GM08714 (cell line): ENCODE results near the gene FOXO1.

Experiments used
- H3K4me3 ChIP-seq: fragments of 200-500 bp; sonication (Bioruptor generic); 2 replicates; pipeline ENCODE4 v1.5.1; 2014; ENCODE audit warnings: mild to moderate bottlenecking, low read length, inconsistent platforms
- ZNF274 ChIP-seq: IDR thresholded peaks from 2 replicates; pipeline ENCODE4 v1.6.1; 2012; ENCODE audit warnings: mild to moderate bottlenecking, low read depth, low read length

Gene FOXO1

GRCh38 chr13:40572961-40573360 is 93.5 kb downstream of the FOXO1 start:
- TF ChIP-seq ZNF274, result no peak
- no peak overlapping the region for H3K4me3 ChIP-seq

GRCh38 chr13:40571338-40571963 is 95.0 kb downstream of the FOXO1 start:
- TF ChIP-seq ZNF274, result no peak
- H3K4me3 ChIP-seq, result no peak overlapping the region

- TF ChIP-seq ZNF274, result no peak
Observed at GRCh38 chr13:40570930-40571329, 95.5 kb downstream of the FOXO1 start.

GRCh38 chr13:40569024-40569350 is 97.5 kb downstream of the FOXO1 start:
- TF ChIP-seq ZNF274, result no peak
- no peak overlapping the region for H3K4me3 ChIP-seq

More at GRCh38 chr13:40570930-40571329, 95.5 kb downstream of the FOXO1 start:
- no peak overlapping the region for H3K4me3 ChIP-seq

- H3K4me3 ChIP-seq, result no peak overlapping the region
Observed at GRCh38 chr13:40568246-40569023, 98.0 kb downstream of the FOXO1 start.

GRCh38 chr13:40566811-40567210 is 99.6 kb downstream of the FOXO1 start:
- no peak for TF ChIP-seq ZNF274
- no peak overlapping the region for H3K4me3 ChIP-seq

More at GRCh38 chr13:40568246-40569023, 98.0 kb downstream of the FOXO1 start:
- TF ChIP-seq ZNF274, result no peak

GRCh38 chr13:40565282-40566148 is 100.9 kb downstream of the FOXO1 start:
- H3K4me3 ChIP-seq, result no peak overlapping the region
- TF ChIP-seq ZNF274, result no peak

GRCh38 chr13:40564342-40565001 is 102.0 kb downstream of the FOXO1 start:
- no peak overlapping the region for H3K4me3 ChIP-seq
- no peak for TF ChIP-seq ZNF274

GRCh38 chr13:40563350-40564125 is 102.9 kb downstream of the FOXO1 start:
- no peak for TF ChIP-seq ZNF274
- H3K4me3 ChIP-seq, result no peak overlapping the region

GRCh38 chr13:40562975-40563349 is 103.5 kb downstream of the FOXO1 start:
- TF ChIP-seq ZNF274, result no peak
- no peak overlapping the region for H3K4me3 ChIP-seq

- TF ChIP-seq ZNF274, result no peak
- no peak overlapping the region for H3K4me3 ChIP-seq
Observed at GRCh38 chr13:40559915-40560314, 106.5 kb downstream of the FOXO1 start.

GRCh38 chr13:40558656-40559055 is 107.8 kb downstream of the FOXO1 start:
- no peak overlapping the region for H3K4me3 ChIP-seq
- TF ChIP-seq ZNF274, result no peak

- TF ChIP-seq ZNF274, result no peak
Observed at GRCh38 chr13:40556453-40556852, 110.0 kb downstream of the FOXO1 start.

More at GRCh38 chr13:40556453-40556852, 110.0 kb downstream of the FOXO1 start:
- H3K4me3 ChIP-seq, result no peak overlapping the region
